Left lobe of liver (tissue), 2 donors: ENCODE results near the gene AAMP. TPM values are rescaled to one million over a fixed set of nuclear protein-coding genes. Genes with fewer than 3 reads are reported as not detected.

ENCODE experiments used
- ATAC-seq: fragments of 200-7000 bp; cut with Tn5 transposase; one replicate; pipeline ENCODE4 v1.9.1; 2020; ENCODE audit warnings: mild to moderate bottlenecking, moderate library complexity
- DNase-seq: peaks from one replicate; pipeline ENCODE4 v3.0.0-alpha.2; 2020; ENCODE audit warnings: low spot score
- total RNA-seq: library from RNA; stranded (reverse); gene quantifications from one replicate; pipeline ENCODE4 v1.2.1, GENCODE V29; 2021
- donor health status: DM: no; HTN: no; CAD: no; lungs with moderate emphysema.
- donor health status: DM: no; HTN: yes; CAD: no.

Gene AAMP
- total RNA-seq, 1 donor from 2014 or later = 43.9 TPM

DNA sequence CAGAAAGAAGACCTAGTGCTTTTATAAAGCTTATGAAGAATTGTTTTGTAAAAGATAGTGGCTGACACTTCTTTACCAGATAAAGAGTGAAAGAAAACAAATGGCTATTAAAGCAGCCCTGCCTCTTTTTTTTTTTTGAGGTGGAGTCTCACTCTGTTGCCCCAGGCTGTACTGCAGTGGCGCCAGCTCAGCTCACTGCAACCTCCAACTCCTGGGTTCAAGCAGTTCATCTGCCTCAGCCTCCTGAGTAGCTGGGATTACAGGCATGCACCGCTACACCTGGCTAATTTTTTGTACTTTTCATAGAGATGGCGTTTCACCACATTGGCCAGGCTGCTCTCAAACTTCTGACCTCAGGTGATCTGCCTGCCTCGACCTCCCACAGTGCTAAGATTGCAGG is 40.1 kb downstream of the AAMP start:
- DNase-seq (no peak), ATAC-seq (no peak)

DNA sequence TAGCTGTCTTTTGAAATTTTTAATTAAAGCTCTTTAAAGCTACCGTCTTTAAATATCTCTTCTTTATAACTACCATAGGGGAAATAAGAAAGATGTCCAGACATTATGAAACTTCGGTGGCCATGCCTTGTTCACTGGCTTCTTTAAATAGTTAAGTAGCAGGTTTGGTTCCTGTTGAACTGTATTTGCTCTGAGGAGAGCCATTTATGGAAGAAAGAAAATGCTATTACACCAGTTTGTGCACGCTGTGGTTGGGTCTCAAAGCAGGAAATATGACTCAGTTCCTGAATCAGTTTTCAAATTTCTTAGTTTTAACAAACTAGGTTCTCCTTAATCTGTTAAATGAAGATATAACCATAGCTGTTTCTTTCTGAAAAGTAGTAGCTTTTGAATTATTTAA is 40.7 kb downstream of the AAMP start:
- DNase-seq (no peak), ATAC-seq (peak; percentile 55)

DNA sequence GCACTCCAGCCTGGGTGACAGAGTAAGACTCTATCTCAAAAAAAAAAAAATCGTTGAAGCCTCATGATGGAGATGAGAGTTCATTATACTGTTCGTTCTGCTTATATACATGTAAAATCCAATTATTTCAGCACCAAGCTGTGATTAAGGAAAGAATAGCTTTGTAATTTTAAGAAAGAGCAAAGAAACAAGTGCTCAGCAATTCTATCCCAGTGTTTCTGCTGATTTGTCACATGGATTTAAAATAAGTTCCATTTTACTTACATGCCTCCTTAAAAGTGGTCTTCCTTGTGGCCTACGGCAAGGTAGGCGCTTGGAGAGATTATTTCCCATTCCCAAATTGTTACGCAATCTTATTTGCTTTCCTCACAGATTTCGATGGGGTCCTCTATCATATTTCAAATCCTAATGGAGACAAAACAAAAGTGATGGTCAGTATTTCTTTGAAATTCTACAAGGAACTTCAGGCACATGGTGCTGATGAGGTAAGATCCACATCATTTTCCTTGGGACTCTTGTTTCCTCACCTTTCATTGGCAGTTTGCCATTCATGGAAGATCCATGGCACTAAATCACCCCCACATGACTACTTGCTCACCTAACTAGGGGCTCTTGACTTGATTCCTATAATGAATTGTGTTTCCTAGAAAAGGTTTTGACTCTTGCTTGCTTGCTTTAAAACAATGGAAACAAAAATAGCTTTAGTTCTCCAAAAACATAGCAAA is 41.4 kb downstream of the AAMP start:
- ATAC-seq = no peak
- DNase-seq = no peak

DNA sequence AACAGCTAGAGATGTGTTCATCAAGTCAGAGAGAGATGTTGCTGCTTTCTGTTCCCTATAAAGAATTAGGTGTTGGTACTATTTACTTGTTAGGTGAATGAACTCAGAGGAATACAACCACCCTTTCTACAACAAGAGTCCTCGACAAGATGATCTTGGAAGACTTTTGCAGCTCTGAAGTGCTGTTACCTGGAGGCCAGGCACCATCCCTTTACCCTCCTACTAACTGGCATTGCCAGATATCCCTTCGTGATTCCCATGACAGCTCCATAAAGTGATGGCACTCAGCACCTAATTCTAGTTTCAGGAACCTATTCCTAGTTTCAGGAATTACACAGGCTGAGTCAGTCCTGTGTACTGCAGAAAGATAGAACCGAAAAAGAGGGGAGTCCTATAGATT is 43.0 kb downstream of the AAMP start:
- ATAC-seq (no peak), DNase-seq (no peak)

DNA sequence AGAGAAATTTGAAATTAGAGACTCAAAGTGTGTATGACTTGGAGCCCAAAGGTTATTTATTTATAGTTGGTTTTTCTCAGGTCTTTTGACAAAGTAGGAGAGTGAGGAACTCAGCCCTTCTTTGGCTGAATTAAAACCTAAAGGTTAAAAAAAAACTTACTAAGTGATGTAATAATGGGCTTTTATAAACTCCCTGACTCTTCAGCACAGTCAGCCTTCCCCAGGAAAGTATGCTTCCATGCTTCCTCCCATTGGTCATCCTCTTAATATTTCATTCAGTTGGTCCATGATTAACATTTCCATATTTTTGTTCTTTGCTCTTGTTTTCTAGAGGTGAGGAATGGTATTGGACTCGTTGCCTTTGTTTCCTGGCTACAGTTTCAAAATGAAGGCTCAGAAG is 45.8 kb downstream of the AAMP start:
- DNase-seq = no peak
- ATAC-seq = no peak

DNA sequence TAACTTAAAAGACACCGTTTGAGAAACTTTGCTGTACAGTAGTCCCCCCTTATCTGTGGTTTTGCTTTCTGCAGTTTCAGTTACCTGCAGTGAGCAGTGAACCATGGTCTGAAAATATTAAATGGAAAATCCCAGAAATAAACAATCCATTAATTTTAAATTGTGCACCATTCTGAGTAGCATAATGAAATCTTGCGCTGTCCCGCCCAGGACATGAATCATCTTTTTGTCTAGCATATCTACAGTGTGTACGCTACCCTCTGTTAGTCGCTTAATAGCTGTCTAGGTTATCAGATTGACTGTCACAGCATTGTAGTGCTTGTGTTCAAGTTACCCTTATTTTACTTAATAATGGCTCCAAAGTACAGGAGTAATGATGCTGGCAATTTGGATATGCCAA is 46.9 kb downstream of the AAMP start:
- DNase-seq (no peak), ATAC-seq (no peak)

DNA sequence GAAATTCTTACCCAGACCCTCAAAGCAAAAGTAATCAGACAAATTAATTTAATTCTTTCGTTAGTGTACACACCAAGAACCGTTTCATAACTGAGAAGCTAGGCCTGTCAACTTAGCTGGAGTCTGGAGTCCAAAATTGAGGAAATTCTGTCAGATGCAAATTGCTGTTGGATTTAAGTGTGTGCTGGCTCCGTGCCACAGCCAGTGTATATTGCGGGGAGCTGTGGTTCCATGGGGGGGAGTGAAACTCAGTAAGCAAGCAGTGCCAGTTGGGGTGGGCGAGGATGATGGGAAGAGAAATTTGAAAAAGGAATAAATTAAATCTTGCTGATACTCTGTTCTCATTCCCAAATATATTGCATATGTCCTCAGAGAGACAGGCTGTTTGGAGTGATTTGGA is 48.9 kb downstream of the AAMP start:
- ATAC-seq = no peak
- DNase-seq = no peak

DNA sequence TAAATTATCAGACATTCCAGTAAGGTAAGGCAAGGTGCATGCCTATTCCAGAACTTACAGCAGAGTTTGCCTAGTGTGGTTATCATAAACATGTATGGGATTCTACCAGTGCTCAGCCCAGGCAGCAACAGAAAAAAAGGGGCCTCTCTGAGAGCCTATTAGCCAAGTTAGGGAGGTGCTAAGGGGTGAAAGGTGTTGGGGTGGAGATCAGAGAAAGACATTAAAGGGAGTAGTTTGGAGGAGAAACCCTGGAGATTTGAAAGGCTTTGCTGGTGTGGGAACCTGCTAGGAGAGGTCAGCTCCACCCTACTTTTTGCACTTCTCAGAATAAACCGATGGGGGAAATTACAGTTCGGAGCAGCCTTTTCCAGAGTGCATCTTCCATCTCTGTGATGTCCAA is 50.0 kb downstream of the AAMP start:
- DNase-seq (no peak), ATAC-seq (no peak)

DNA sequence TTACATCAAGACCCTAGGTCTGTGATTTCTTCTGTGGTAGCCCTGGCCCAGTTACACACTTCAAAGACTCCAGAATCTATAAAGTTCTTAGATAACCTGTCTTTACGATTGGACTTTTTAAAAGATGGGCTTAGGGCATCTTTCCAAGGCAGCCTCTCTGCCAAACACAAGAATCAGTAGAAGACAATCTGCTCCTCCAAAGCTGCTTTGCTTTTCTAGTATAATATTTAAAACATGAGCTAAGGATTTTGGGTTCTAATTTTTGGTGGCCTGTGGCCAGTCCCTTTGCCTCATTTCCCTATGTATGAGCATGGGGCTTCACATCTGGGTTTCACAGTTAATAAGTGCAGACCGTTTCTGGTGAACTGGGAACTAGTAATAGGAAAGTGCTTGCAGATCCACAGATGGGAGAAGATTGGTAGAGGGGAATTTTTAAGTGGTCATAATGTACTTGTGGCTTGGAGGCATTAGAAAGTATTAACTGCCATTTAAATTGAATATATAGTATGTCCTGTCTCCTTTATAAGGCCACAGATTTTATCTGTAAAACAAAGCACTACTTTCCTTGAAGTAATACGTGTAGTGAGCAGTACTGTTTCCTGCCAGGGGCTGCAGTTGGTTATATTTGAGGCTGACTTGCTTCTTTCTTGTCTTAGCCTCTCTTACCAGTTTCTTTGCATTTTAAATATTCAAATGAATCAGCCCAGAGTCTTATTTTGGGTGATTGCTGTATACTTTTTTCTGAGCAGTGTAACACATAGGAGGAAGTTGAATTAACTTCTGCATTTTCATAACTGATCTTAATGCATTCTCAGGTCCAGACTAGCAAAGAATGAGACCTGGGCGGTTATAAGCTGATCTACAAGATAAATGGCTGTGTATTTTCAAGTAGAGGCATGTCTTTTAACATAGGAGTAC is 51.4 kb downstream of the AAMP start:
- DNase-seq = no peak

DNA sequence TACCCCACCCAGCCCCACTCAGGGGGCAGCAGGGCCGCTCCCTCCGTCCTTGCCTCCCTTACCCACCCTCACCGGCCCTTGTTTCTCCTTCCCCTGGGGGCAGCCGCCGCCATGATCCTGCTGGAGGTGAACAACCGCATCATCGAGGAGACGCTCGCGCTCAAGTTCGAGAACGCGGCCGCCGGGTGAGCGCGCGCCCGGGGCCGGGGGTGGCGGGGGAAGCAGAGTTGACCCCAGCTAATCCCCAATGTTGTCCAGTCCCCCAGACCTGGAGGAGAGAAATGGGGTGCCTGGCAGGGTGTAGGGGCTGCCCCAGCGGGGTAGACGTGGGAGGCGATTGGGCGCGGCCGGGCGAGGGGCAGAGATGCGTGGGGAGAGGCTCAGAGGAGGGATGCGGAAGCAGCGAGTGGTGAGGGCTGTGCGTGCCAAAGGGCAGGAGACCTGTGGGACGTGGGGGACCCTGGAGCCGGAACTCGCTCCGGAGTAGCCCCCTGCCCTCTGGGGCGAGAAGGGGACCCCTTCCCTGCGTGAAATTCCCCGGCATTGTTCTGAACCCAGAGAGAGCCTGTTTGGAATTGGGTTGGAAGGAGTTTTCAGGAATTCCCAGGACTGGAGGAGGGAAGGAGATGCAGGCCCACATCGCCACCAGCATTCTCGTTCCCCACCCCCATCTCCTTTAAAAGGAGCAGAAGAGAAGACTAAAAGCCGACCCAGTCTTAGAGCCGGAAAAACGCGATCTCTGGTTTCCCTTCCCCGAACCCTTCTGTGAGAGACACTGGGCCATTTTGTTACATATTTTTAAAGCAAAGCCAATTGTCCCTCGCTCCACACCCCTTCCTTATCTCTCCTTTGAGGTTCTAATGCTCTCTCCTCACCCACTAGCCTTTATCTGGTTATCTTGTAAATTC is 52.3 kb downstream of the AAMP start:
- ATAC-seq (peak; percentile 50), DNase-seq (peak; percentile 58)

More for the DNA sequence above, 51.4 kb downstream of the AAMP start:
- no peak for ATAC-seq

DNA sequence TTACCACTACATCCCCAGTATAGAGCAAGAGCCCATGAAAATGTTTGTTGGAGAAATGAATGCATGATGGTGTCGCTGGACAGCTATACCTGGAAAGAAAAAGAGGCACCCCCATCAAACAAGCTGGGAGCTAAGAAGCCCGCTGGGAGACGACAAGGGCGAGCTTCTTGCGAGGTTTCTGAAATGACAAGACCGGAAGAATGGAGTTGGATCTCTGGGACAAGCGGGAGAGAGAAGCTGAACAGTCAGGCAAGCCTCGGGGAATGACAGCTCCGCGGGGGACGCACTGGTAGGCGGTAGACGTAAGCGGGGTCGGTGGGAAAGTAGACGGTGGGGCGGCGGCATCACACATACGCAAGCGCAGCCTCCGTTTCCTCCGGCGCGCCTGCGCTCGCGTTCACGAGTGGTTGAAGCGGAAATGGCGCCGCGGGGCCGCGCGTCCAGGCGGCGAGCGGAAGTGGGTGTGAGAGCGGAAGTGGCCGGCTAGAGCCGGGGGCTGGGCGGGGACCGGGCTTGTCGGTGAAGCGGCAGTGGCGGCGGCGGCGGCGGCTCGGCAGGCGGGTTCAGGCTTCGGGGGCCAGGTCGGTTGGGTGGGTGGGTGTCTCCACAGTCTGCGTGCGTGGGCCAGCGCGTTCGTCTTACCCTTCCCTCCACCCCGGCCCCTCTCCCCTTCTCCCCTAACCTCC is 53.1 kb downstream of the AAMP start, which contains the start of gene ARPC2:
TSS of gene ARPC2 (plus strand) at position 516 of the 686 bp plus-strand sequence. CDS start 282 bp downstream, outside the sequence.
- peak; percentile 99 for ATAC-seq

DNA sequence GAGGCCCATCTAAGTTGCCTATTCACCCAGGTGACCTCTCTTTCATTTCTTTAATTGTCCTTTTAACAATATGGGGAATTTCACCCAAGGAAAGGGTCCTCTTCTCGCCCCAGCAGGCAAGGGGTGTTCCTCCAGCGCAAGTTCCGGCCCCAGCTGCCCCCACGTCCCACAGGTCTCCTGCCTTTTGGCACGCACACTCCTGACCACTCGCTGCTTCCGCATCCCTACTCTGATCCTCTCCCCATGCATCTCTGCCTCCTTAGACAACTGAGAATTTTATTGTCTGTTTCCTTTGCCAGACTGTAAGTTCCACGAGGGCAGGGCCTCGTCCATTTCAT is 53.6 kb downstream of the AAMP start:
- no peak for DNase-seq

More for the DNA sequence above, 53.1 kb downstream of the AAMP start, which contains the start of gene ARPC2:
- DNase-seq = peak; percentile 95

More for the DNA sequence above, 53.6 kb downstream of the AAMP start:
- no peak for ATAC-seq

Other genes starting within 250 kb of the AAMP start
- not detected for gene RUFY4, start 200.9 kb downstream of the AAMP start, total RNA-seq
- 0.45 TPM for gene CXCR2, start 144.1 kb downstream of the AAMP start, total RNA-seq
- gene CXCR1, start 103.2 kb downstream of the AAMP start, total RNA-seq = 0.30 TPM
- 51.4 TPM for gene ARPC2, start 52.9 kb downstream of the AAMP start, total RNA-seq
- 1.3 TPM for gene GPBAR1, start 9.1 kb downstream of the AAMP start, total RNA-seq
- gene PNKD, start 382 bp upstream of the AAMP start, total RNA-seq = 102 TPM
- gene TMBIM1, start 22.4 kb upstream of the AAMP start, total RNA-seq = 117 TPM
- gene CATIP, start 86.7 kb upstream of the AAMP start, total RNA-seq = not detected
- gene SLC11A1, start 112.1 kb upstream of the AAMP start, total RNA-seq = 3.3 TPM
- 105 TPM for gene CTDSP1, start 129.7 kb upstream of the AAMP start, total RNA-seq
- gene VIL1, start 149.0 kb upstream of the AAMP start, total RNA-seq = 2.6 TPM